Fibroblast of skin of right quadriceps (primary cell): ENCODE measurements around the gene CDHR2.

ENCODE experiments used
- DNase-seq: peaks from one replicate; pipeline ENCODE4 v3.0.0-alpha.2; 2013

CDHR2 gene

DNA sequence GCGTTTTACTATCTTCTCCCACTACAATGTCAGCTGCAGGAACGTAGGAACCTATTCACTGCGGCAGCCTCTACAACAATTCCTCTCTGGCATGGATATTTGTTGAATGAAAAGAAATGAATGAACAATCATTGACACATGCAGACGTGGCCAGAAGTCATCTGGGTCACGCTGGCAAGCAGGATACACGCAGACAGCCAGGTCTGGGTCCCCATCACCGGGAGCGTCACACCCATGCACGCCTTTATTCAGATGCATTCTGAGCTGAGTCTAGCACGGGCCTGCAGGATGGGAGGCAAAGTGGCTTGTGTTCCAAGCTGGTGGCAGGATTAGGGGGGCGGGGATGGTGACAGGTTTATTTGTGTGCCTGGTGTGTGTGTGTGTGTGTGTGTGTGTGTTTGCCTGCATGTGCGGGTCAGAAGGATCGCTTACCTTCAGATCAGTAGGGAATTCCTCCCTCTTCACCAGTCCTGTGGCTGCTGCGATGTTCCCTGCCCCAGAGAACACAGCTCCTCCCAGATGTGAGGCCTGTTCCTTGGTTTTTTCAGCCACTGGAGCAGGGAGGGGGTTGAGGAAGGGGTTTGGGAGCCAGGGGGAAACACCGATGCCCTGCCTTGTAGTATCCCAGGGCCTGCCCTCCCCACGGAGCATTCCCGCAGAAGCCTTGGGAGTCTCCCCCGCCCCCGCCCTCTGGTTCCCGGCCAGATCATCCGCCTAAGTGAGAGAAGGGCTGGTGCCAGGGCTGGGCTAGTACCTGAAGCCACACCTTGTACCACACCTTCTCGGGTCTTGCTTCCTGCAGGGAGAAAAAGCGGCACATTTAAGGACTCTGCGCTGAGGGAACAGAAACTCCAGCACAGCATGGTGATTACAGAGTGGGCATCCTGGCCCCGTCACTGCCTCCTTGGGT, 77.1 kb downstream of the CDHR2 start:
- no peak for DNase-seq

DNA sequence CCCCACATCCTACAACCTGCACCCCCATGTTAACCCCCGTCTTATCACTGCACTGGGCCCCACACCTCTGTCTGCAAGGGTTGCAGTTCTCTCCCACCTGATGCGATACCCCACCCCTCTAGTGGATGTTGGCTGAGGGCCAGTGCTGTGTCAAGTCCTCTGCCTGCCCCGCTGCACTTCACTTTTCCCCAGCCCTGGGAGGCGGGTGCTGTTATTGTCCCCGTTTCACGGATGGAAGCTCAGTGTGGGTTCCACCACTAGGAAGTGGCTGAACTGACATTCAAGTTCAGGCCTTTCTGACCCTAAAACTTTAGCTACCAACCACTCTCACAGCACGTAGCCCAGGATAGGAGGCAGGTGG, 77.7 kb downstream of the CDHR2 start:
- no peak for DNase-seq

DNA sequence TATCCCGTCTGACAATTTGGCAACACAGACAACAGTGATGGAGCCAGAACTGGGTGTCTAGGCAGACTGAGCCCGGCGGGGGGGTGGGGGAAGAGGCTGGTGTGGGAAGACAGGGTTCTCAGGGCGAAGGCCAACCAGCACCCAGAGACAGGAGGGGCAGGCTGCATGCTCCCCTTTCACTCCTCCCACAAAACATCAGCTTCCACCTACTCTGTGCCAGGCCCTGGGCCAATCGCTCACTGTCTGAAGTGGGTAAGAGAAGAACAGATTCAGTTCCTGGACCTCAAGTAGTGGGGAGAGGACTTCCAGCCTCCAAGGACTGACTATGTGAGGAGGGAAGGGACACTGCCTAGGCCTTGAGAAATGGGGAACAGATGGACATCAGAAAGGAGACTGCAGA, 78.4 kb downstream of the CDHR2 start:
- DNase-seq, result no peak

DNA sequence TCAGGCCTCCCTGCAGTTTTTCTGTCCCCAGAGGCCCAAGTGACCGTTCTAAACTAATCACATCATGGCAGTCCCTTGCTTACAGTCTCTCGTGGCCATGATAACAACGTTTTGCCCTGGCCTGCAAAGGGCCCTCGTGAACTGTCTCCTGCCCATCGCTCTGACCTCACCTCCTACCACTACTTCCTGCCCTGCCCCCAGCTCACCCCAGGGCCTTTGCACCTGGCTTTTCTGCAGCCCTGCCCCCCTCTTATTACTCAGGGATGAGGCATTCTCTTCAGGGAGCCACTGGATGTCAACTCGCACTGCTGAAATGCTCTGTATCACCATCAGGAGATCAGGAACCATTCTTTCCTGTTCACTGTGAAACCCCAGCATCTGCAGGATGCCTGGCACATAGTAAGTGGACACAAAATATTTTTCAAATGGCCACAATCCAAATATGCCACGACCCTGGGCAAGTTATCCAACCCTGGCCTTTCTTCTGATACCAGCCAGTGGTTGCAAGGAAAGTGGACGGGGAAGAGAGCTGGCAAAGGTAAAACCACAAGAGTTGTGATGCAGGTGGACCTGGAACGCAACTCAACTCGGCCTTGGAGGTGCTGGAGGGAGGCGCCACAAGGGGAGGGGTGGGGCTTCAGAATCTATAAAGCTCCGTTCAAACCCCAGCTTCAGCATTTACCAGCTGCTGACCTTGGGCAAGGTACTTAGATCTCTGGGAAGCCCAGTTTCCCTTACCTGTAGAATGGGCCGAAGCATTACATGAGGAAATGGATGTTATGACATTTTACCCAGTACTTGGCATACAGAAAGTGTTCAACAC, 79.5 kb downstream of the CDHR2 start:
- no peak for DNase-seq

DNA sequence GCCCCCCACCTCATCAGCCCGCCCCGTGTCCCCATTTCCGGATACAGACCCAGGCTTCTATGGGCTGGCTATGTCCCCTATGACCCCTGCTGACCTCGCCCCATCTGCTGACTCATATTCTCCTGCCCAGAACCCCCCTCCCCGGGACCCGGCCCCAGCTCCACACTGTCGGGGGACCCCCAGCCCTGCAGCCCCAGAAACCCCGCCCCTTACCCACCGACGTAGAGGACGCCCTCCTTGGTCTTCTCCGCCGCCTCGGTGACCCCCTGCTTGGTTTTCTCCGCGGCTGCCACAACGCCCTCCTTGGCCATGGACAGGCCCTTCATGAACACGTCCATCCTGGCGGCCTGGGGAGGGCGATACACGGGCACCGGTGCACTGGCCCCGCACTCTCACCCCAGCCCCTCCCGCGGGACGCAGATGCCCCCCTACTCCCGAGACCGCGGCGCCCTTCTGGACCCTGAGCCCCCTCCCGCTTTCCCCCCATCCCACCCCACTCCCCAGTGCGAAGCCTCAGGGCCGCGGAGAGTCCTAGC, 80.2 kb downstream of the CDHR2 start:
- DNase-seq, result no peak

DNA sequence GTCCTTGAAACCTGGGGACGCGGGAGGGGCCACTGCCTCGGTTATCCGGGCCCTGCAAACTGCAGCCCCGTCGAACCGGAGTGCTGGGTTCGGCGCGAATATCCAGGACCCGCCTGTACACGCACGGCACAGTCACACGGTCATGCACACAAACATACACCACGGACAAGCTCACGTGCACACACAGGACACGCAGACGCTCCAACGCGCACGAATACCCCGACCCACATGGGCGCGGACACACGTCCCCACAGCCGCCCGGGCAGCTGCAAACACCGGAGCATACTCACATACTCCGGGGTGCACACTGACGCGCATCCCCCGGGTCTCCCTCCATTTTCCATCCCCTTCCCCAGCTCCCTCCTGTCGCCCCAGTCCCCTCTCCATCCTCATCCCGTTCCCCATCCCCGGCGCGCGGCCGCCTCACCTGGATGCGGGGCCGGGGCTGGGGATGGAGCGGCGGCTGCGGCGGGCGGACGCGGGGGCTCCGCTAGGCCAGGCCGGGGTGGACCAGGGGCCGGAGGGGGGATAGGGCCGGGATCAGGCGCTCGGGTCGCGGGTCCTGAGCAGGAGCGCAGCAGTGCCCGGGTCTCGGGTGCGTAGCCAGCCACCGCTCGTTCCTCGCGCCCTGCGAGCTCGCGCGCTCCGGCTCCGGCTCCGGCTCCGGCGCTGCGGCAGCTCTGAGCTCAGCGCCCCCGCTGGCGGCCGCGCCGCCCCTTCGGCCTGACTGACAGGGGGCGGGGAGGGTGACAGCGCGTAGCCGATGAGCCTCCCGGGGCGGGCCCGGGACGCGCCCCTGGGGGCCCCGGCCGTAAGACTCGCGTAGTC, 80.9 kb downstream of the CDHR2 start, which contains the start of the genes EIF4E1B and SNCB:
Gene EIF4E1B (plus strand): TSS at position 823 of the 828 bp plus-strand sequence. CDS start 12,113 bp downstream, outside the sequence.
Gene SNCB (minus strand): TSS at position 682 of the 828 bp plus-strand sequence. CDS start 880 bp downstream, outside the sequence.
- peak; percentile 24 for DNase-seq

DNA sequence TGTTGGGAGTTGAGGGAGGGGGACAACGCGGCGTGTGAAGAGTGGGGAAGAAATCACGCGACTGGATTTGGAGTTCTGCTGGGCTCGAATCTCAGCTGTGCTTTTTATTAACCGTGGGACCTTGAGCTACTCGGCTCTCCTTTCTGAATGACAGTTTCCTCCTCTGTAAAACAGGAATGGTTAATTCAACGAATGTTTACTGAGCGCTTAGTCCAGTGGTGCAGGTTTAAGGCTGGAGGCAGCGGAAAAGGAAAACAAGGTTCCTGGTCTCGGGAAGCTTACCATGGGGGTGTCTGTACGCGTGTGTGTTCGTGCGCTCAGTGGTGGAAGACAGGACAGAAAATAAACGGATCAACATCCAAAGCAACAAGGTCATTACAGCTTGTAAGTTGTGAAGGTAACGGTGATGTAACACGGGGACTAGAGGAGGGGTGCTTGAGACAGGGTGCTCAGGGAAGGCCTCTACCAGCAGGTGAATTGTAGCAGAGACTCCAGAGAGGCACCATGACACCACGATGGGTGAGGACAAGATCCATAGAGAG, 81.6 kb downstream of the CDHR2 start:
- no peak for DNase-seq

DNA sequence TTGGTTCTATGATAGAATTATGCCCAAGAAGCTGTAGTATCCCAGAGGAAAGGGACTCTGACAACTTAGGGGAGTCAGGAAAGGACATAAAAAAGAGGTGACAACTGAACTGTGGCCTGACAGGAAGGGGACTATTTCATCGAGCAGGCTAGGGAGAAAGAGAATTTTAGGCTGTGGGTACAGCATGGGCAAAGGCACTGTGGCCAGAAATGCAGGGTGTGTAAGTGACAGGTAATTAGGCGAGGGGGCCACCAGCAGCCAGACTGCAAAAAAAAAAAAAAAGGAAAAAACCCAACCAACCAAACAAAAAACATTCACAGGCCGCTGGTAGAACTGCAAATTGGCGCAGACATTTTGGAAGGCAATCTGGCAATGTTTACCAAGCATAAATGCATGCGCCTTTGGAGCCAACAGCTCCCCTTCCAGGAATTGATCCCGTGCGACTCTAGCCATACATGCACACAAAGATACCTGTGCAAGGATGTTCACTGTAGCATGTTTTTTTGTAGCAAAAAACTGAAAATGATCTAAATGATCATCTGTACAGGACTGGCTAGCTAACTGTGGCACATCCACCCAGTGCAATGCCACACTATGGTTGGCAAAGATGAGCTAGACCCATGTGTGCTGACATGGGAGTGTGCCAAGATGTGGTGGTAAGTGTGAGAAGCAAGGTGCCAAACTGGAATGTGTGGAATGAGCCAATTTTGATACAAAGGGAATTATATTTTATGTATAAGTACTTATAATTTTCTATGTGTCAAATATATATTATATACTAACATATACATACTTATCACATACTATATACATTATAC, 82.5 kb downstream of the CDHR2 start:
- no peak for DNase-seq

DNA sequence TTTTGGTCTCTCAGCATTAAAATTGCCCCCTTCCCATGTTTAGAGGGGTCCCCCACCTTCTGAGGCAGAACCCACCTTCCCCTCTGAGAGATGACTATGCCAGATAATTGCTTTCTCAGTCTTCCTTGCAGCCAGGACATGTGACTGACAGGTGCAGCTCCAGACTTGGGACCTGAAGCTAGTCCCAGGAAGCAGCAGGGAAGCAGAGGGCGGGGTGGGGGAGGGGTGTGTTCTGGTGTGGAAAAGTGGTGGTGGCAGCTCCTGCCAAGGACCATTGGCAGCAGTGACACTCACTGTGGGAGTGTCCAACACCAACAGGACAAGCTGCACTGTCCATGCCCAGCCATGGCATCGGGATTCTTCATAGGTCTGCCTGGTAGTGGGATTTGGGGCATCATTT, 83.6 kb downstream of the CDHR2 start:
- DNase-seq, result no peak

DNA sequence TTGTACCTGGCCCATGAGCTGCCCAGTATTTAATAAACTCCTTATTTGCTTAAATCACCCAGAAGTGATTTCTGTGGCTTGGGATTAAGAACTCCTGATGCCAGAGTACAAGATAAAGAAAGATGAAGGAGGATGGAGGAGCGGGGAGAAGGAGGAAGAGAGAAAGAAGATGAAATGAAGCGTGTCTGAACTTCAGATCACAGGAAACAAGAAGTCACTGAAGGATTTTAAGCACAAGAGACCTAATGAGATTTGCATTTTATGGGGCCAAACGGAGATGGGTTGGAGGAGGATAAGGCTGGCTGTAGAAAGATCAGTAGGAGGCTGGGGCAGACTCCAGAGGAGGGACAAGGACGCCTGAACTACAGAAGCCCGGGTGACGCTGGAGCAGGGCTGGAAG, 84.5 kb downstream of the CDHR2 start:
- DNase-seq, result no peak

DNA sequence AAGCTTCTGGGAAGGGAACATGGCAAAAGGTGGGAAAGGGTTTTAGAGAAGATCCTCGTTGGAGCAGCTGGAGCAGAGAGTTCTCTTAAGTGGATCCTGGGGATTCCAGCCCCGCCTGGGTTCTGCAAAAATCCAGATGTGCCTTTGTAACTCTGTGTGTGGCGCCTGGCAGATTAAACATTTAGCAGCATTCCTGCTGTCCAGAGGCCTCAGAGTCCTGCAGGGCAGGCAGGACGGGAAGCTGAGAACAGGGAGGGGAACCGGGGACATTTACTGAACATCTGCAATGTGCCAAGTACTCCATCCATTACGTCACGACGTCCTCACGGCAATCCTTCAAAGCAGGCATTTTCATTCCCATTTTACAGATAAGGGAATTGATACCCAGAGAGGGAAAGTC, 87.3 kb downstream of the CDHR2 start:
- no peak for DNase-seq

DNA sequence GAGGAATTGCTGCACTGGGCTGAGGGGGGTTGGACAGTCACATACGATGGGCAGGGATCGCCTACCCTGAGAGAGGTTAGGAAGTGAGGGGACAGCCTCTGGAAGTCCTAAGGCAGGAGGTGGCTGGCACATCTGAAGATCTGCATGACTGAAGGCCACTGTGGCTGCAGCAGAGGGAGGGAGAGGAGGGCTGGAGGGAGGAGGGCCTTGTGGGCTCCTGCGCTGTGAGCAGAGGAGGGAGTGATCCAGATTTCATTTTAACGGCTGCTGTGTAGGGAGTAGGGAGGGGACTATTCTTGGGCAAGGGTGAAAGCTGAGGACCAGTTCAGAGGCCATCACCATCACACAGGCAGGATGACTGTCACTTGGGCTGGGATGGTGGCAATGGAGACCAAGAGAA, 88.4 kb downstream of the CDHR2 start:
- no peak for DNase-seq

DNA sequence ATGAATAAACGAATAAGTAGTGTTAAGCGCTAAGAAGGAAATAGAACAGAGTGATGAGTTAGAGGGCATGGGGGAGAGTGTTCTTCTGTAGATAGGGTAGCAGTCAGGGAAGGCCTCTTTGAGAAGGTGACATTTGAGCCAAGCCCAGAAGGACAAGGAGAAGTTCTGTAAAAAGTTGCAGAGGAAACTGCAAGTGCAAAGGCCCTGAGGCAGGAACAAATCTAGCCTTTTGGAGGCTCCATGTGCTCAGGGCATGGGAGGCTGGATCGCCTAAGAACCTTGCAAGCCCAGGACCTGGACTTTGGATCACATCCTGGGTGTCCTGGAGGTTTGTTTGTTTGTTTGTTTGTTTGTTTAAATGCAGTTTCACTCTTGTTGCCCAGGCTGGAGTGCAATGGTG, 89.3 kb downstream of the CDHR2 start:
- DNase-seq, result no peak

DNA sequence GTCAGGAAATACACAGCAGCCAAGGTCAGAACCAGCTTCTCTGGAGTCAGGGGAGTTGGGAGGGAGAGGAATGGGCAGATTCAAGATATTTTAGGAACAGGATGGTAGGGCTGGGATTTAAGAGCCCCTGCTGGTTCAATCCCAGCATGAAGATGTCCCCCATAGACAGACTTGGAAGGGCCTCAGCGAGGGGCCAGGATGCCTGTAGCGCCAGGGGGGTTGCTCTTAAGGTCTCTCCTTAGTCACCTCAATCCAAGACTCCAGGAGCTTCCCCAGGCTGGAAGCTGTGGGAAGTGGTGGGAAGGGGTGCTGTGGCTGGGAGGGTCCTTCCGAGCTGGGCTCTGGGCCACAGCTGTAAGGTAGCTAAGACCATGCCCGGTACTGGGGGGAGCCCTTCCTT, 90.1 kb downstream of the CDHR2 start:
- DNase-seq, result no peak

DNA sequence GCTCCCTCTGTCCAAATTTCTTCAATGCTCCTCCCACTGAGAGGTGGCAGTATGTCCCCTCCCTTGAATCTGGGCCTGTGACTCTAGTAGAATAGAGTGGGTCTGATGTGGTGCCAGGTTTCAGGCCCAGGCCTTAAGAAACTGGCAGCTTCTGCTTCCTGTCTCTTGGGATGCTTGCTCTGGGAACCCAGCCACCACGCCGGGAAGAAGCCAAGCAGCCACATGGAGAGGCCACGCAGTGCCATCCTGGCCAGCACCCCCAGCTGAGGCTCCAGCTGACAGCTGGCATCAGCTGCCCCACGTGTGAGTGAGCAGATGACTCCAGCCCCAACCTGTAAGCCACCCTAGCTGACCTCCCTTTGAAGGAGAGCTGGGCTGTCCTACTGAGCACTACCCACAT, 90.8 kb downstream of the CDHR2 start:
- no peak for DNase-seq

DNA sequence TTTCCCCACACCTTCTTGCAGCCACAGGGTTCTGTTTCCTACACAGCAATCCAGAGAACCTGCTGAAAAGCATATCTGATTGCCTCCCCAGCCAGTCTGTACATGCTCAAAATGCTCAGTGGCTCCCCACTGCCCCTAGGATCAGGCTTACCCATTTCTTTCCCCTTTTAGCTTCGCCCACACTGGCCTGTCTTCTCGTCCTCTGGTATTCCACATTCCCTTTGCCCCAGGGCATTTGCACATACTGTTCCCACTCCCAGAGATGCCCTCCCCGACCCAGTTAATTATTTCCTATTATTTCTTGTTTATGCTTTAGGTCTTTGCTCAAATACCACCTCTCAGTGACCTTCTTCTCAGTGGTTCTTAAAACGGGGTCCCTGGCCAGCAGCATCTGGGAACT, 91.5 kb downstream of the CDHR2 start:
- no peak for DNase-seq

DNA sequence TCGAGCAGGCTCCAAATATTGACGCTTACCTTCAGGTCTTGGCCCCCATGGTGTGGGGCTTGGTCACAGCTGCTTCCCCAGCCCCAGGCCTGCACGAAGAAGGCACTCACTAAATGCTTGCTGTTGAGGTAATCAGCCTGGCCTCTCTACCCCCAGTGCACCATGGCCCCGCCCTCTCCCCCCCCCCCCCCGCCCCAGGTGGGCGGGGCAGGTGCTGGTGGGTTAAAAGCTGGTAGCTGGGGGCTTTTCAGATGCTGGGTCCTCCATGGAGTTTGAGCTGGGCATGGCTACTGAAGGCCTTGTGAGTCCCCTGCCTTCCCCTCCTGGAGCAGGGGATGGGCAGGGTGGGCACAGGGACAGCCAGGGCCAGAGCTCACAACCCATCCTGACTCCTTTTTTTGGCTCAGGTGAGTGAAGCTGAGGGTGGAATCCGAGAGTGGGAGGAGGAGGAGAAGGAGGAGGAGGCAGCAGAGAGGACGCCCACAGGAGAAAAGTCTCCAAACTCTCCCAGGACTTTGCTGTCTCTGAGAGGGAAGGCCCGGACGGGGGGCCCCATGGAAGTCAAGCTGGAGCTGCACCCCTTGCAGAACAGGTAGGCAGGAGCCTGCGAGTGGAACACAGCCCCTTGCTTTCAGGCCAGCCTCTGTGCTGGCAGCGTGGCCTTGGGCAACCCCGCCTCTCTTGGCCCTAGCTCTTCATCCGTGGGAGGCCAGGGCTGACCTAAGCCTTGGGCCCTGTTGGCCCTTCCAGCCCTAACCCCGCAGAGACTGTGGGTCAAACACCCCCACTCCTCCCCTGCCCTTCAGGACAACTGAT, 93.7 kb downstream of the CDHR2 start:
- DNase-seq, result no peak

DNA sequence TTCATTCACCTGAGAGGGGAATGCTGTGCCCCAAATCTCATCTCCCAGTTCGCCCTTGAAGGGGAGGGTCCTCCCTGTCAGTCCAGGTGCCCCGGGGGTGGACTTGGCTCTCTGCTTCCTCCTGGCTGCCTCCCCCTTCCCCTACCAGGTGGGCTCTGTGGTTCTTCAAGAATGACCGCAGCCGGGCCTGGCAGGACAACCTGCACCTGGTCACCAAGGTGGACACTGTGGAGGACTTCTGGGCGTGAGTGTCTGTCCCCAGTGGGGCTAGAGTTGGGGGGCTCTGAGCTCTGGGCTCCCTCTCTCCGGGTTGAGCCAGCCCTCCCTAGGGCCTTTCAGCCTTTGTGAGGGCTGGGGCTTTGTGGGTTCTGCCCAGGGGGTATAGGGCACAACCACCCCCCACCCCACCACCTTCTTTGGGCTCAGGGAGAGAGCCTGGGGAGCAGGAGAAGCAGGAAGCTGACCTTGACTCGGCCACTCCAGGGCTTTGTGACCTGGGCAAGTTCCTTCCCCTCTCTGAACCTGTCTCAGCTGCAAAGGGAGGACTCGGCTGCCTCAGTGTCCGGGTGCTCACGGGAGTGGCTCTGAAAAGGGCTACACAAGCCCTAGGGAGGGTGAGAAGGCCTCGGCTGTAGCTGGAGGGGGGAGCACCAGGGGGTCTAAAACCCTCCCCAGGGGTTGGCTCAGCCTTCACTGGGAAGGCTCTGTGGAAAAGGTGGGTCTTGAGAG, 94.5 kb downstream of the CDHR2 start:
- DNase-seq, result no peak

DNA sequence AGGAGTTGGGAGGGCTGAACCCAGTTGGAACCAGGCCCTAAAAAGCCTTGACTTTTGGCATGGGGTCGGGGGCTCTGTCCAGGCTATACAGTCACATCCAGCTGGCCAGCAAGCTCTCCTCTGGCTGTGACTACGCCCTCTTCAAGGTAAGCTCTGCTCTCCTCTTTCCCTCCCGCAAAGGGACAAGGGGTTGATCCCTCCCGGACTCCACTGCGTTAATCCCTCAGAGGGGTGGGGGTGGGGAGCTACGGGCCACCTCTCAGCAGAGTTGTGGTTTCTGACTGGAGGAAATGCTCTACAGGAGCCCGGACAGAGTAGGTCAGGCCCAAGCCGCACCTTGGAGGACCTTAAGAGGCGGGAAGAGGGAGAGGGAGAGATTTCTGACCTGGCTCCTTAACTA, 95.2 kb downstream of the CDHR2 start:
- no peak for DNase-seq
